ENCODE measurements around the gene HOXC6.

The HOXC6 gene

DNA sequence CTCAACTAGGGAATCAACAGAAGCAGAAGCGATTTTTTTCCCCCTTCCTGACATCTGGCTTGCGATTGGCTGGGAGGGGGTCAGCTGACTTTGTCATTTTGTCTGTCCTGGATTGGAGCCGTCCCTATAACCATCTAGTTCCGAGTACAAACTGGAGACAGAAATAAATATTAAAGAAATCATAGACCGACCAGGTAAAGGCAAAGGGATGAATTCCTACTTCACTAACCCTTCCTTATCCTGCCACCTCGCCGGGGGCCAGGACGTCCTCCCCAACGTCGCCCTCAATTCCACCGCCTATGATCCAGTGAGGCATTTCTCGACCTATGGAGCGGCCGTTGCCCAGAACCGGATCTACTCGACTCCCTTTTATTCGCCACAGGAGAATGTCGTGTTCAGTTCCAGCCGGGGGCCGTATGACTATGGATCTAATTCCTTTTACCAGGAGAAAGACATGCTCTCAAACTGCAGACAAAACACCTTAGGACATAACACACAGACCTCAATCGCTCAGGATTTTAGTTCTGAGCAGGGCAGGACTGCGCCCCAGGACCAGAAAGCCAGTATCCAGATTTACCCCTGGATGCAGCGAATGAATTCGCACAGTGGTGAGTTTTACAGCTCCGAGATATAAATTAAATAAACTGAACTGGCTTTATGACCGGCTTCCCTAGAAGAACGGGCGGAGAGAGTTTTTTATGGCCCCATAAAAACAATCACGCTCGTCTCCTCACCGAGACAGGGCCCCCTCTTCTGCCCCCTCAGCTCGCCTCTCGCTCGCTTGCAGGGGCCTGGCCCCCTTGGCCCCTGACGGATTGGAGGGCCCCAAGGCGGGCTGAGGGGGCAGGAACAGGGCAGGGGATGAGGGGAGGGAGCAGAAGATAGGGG lies at the start of gene HOXC6:
TSS of gene HOXC6 (plus strand) at position 127 of the 888 bp plus-strand sequence. CDS start at position 209, 82 bp downstream.
- peak within 1 kb of the TSS; percentile 19 for H3K4me3 ChIP-seq (ENCODE audit: severe bottlenecking)
- peaks cover 93% of the 10 kb centered on the region for H3K27me3 ChIP-seq (ENCODE audit: insufficient read depth, poor library complexity, severe bottlenecking)
- no peaks in the 10 kb centered on the region for H3K4me1 ChIP-seq (ENCODE audit: insufficient read depth, poor library complexity, severe bottlenecking)
- H3K9me3 ChIP-seq (ENCODE audit: severe bottlenecking): no peaks in the 10 kb centered on the region
- ATAC-seq (ENCODE audit: low read depth): peak; percentile 50
- DNase-seq (ENCODE audit: low spot score): no peak
- H3K36me3 ChIP-seq (ENCODE audit: low read depth): no peaks in the 10 kb centered on the region
- no peak within 1 kb of the TSS for H3K27ac ChIP-seq (ENCODE audit: poor library complexity, severe bottlenecking)
- TF ChIP-seq, protein P1, sequence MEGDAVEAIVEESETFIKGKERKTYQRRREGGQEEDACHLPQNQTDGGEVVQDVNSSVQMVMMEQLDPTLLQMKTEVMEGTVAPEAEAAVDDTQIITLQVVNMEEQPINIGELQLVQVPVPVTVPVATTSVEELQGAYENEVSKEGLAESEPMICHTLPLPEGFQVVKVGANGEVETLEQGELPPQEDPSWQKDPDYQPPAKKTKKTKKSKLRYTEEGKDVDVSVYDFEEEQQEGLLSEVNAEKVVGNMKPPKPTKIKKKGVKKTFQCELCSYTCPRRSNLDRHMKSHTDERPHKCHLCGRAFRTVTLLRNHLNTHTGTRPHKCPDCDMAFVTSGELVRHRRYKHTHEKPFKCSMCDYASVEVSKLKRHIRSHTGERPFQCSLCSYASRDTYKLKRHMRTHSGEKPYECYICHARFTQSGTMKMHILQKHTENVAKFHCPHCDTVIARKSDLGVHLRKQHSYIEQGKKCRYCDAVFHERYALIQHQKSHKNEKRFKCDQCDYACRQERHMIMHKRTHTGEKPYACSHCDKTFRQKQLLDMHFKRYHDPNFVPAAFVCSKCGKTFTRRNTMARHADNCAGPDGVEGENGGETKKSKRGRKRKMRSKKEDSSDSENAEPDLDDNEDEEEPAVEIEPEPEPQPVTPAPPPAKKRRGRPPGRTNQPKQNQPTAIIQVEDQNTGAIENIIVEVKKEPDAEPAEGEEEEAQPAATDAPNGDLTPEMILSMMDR (IDR thresholded peaks at IDR 0.05; ENCODE audit: poor library complexity, severe bottlenecking): no peak

DNA sequence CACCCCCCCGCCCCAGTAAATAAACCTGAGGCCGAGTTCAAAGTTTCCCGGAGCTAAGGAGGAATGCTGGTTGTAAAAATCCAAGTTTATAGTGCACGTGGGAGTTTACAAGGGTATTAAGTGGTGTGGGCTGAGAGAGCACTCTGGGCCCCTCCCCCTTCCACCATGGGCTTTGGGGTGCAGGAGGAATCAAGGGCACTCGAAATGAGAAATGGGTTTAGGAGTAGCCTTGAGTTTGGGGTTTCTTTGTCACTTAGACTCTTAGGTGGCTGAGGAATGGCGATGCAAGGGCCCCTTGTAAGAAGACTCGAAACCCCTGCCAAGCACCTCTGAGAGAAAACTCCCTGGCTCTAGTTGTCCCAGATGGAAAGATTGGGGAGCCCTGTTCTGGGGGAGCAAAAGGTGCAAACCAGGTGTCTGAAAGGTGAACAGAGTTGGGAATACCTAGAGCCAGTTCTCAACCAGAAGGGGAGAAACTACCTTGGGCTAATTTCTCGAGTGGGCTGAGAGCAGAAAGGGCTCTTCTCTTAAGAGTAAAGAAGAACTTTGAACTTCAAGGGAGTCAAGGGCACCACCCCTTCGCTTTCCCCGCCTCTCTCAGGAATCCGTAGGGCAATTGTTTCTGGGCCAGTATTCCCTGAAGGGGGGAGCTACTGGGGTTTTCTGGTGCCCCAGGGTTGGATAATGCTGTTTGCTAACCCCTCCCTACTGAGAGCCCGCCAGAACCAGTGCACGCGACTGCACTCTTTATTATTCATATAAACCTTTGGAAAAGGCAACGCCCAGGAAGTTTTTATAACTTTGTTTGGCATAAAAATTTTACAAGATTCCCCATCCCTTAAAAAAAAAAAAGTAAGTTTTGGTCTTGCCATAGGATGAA lies 49.5 kb upstream of the HOXC6 start:
- H3K27me3 ChIP-seq (ENCODE audit: insufficient read depth, poor library complexity, severe bottlenecking): peaks cover 89% of the 10 kb centered on the region
- no peak overlapping the region for H3K27ac ChIP-seq (ENCODE audit: poor library complexity, severe bottlenecking)
- TF ChIP-seq, protein P1 (IDR thresholded peaks at IDR 0.05; ENCODE audit: poor library complexity, severe bottlenecking): no peak
- H3K4me1 ChIP-seq (ENCODE audit: insufficient read depth, poor library complexity, severe bottlenecking): peaks cover 6% of the 10 kb centered on the region
- DNase-seq (ENCODE audit: low spot score) (no peak), ATAC-seq (ENCODE audit: low read depth) (peak; percentile 32; the same call in 1 of the 3 replicates)
- H3K4me3 ChIP-seq (ENCODE audit: severe bottlenecking): no peak overlapping the region
- no peaks in the 10 kb centered on the region for H3K36me3 ChIP-seq (ENCODE audit: low read depth)
- H3K9me3 ChIP-seq (ENCODE audit: severe bottlenecking): no peaks in the 10 kb centered on the region

DNA sequence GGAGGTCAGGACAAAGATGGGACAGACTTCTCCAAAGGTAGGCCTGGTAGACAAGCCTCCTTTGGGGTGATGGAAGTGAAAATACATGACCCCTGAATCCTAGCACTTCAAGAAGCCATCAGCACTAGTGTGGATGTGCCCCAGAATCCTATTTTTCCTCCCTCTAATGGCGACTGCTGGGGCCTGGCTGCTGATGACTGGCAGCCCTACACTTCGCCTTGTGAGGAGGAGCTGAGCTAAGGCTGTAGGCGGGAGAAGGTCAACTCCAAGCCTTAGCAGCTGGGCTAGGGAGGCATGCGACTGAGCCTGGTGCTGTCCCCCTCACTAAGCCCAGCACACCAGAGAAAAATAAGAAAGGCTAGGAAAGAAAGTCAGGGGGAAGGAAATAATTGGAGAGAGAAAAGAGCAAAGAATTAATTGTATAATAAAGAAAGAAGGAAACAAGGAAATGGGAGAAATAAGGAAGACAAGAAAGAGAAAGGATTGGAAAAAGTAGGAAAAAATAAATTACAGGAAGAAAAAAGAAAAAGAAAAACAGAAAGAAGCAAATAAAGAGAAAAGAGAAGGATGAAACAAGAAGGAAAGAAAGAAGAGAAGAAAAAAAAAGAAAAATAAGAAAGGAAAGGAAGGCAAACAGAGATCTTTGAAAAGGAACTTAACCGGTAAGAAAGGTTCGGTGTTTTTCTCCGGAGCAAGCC lies 48.0 kb upstream of the HOXC6 start:
- no peak overlapping the region for H3K27ac ChIP-seq (ENCODE audit: poor library complexity, severe bottlenecking)
- peaks cover 84% of the 10 kb centered on the region for H3K27me3 ChIP-seq (ENCODE audit: insufficient read depth, poor library complexity, severe bottlenecking)
- no peak overlapping the region for H3K4me3 ChIP-seq (ENCODE audit: severe bottlenecking)
- peaks cover 6% of the 10 kb centered on the region for H3K4me1 ChIP-seq (ENCODE audit: insufficient read depth, poor library complexity, severe bottlenecking)
- H3K9me3 ChIP-seq (ENCODE audit: severe bottlenecking): no peaks in the 10 kb centered on the region
- DNase-seq (ENCODE audit: low spot score) (no peak), ATAC-seq (ENCODE audit: low read depth) (no peak)
- H3K36me3 ChIP-seq (ENCODE audit: low read depth): no peaks in the 10 kb centered on the region
- TF ChIP-seq, protein P1 (IDR thresholded peaks at IDR 0.05; ENCODE audit: poor library complexity, severe bottlenecking): no peak

DNA sequence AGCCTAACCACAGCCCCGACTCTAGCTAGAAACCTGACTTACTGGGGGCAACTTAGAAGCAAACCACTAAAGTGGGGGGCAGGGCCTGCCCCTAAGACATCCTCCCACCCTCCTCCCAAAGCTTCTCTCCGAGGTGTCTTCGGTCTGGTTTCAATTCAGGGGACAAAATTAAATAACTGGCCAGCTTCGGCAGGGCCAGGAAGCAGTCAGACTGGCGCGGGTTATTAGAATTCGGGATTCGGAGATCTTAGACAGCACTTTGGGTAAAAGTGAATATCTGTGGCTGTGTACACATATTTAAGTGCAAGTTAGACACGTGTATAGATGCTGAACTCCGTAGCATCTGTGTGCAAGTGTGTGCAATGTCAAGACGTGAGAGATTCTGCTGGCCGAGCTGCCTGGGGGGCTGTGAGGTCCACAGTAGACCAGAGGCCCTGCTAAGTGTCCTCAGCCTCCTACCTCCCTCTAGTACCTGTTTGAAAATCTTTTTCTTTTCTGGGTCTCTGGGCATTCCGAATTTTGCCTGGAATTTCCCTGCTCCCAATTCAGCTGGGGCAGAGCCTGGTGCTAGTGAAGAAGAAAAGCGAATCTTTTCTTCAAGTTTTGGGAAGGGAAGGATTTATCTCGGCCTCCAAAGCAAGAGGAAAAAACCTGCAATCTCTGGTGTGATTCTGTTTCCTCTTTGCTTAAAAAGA lies 47.3 kb upstream of the HOXC6 start:
- no peak overlapping the region for H3K27ac ChIP-seq (ENCODE audit: poor library complexity, severe bottlenecking)
- TF ChIP-seq, protein P1 (IDR thresholded peaks at IDR 0.05; ENCODE audit: poor library complexity, severe bottlenecking): no peak
- H3K4me1 ChIP-seq (ENCODE audit: insufficient read depth, poor library complexity, severe bottlenecking): peaks cover 6% of the 10 kb centered on the region
- no peak overlapping the region for H3K4me3 ChIP-seq (ENCODE audit: severe bottlenecking)
- H3K9me3 ChIP-seq (ENCODE audit: severe bottlenecking): no peaks in the 10 kb centered on the region
- H3K27me3 ChIP-seq (ENCODE audit: insufficient read depth, poor library complexity, severe bottlenecking): peaks cover 87% of the 10 kb centered on the region
- ATAC-seq (ENCODE audit: low read depth) (no peak), DNase-seq (ENCODE audit: low spot score) (no peak)
- no peaks in the 10 kb centered on the region for H3K36me3 ChIP-seq (ENCODE audit: low read depth)
